HuH-7.5 (cell line): Measurements from ENCODE around the gene KRT17.
A peak's percentile ranks its signal among the peaks of the same experiment; 100 is the strongest.
"Not testable (repeated sequence)": the region's sequence is repeated elsewhere in the genome, so short reads cannot be mapped to it uniquely, and the experiment has no call there.

Experiments used
- DNase-seq: peaks from one replicate; pipeline ENCODE4 v3.0.0; 2011; ENCODE audit warnings: low spot score

Gene KRT17

DNA sequence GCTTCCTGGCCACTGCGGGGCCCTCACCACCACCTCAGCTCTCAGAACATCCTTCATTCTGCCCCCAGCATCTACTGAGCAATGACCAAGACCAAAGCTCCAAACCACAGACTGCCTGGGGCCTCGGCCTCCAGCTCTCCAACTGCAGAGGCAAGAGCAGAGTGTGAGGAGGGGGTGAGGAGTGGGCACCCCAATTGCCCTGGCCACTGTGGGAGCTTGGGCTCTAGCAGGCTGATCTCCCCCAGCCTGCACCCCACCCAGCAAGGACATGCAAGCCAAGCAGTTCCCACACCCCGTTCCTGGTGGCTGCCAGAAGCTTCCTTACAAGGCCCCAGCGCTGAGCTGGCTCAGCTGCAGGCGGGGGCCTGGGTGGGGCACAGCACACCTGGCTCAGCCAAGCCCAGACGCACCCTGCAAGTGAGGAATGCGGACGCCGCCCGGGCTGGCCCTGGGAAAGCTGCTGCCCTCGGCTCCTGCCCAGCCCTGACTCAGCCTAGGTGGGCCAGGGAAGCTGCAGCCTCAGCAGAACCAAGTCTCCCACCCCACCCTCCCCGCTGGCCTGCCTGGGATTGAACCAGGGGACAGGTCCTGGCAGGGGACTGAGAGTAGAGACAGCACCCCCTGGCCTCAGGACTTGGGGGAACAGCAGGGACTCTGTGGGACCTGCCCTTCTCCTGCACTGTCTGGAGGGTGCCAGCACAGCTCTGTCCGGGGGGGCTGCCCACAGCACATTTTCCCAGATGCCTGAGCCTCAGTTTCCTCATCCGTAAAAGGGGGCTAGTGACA is 29.7 kb upstream of the KRT17 start:
- no peak for DNase-seq

DNA sequence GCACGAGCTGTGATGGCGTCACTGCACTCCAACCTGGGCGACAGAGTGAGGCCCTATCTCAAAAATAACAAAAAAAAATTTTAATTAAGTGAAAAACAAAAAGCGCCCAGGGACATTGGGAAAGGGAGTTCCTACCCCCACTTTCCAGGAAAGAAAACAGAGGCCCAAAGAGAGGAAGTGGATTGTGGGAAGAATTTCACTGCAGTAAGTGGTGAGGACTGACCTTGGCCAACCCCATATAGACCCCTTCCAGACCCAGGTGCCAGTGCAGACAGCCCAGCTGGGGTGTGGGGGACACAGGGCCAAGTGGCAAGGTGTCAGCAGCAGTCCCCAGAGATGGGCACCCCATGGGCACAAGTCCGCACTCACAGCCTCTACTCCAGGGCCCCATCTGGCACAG is 29.0 kb upstream of the KRT17 start:
- DNase-seq, result no peak

DNA sequence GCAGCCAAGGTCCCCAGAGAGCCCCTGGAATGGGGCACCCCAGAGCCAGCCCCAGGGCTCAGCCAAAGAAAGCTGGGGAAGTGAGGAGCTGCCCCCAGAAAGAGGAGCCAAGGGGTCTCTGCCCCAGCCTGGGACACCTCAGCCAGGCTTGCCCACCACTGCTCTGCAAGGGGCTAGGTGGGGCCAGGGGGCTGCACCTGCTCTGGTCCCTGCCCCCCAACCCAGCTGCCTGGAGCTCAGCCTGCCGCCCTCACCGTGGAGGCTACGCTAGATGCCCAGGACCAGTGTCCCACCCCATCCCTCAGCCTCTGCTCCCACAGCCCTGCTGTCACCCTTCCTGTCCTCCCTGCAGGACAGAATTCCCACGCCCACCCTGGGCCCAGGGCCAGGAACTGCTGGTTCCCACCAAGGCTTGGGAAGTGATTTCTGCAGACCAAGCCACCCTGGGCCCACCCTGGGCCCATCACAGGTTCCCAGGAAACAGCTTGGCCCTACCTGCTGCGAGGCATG is 28.1 kb upstream of the KRT17 start:
- DNase-seq, result no peak

DNA sequence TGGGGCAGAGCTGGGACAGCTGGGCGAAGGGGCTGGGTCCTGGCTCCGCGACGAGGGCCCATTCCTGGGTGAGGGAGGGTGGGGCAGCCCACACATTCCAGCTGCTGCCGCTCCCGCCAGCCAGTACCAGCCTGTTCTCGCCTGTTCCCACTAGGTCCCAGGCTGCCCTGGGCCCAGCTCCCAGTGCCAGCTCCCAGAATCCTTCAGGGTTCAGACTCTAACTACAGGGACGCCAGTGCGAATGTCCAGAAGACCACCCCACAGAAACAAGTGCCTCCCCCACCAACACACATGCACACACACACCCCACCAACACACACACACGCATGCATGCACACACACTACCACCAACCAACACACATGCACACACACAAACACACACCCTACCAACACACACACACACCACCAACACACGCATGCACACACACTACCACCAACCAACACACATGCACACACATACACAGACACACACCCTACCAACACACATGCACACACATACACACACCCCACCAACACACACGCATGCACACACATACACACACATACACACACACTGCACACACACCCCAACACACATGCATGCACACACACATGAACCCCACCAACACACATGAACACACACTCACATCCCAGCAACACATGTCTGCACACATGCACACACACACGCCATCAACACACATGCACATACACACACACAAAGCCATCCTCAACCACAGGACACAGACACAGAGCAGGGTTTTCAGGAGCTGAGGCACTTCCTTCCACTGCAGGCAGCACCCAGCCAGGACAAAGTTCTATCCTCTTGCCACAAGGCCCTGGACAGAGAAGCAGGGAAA is 27.5 kb upstream of the KRT17 start:
- no peak for DNase-seq

DNA sequence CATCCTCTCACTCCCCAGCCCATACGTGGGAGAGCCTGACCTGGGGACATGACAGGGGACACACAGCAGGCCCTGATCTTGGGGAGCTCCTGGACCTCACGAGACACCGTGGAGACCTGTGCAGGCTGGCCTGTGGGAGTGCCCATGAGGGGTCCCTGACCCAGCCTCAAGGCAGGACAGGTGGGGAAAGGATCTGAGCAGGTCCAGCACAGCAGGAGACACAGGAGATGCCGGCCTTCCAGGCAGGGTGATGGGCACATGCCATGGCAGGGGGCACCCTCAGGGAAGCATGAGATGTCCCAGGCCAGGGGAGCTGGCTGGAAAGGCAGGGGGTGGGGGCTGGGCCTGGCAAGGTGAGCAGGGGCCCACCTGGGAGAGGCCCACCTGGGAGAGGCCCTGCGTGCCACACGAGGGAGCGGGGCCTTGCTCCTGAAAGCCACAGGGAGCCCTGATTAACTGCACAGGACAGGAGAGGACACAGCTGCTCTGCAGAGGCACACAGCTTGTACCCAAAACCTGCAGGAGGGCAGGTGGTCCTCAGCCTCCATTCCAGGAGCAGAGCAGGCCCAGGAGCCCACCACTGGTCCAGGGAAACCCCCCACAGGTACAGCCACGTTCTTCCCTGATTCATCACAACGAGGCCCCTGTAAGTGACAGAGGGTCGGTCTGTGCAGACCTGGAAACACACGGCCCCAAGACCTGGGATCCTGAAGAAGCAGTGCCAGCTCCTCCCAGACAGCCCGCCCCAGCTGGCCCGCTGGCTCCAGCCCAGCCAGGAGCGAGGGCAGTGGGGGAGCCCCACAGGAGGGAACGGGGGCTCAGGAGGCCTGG is 26.6 kb upstream of the KRT17 start:
- DNase-seq, result no peak

DNA sequence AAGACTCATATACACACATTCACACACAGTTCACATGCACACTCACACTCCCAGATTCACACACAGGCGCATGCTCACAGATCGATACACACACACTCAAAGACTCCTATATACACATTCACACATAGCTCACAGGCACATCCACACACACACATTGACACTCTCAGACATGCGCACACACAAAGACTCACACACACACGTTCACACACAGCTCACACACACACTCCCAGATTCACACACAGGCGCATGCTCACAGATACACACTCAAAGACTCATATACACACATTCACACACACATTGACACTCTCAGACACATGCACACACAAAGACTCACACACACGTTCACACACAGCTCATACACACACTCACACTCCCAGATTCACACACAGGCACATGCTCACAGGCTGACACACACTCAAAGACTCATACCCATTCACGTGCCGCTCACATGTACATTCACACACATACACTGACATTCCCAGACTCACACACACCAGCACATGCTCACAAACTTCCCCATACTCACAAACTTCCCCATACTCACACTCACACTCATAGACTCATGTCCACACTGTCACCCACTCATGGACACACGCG is 25.6 kb upstream of the KRT17 start:
- no peak for DNase-seq

DNA sequence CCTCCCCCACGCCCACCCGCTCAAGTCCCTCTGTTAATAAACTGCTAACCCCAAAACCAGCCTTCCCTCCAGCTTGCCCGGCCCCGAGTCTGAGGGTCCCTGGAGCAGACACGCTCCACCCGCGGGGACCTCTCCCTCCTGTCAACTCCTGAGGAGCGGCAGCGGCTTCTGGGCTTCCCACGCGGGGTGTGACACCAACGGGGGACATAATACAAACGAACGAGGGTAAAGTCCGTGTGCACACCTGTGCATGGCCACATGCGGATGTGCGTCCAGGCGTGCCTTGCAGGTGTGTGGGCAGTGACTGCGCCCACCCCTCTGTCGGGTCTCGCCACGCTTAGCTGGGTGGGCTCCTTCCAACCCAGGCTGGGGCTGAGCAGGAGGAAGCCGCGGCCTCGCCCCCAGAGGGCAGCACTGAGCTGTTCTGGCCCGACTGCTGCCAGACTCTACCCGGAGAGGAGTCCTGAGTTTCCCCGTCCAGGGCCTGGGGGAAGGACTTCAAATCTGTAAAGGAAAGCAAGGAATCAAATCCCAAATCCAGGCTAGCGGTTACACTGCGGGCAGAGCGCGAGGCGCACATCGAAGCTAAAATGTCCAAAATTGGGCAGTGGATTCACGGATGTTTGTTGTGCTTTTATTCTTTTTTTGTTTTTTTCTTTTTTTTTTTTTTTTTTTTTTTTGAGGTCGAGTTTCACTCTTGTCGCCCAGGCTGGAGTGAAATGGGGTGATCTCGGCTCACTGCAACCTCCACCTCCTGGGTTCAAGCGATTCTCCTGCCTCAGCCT is 24.2 kb upstream of the KRT17 start:
- DNase-seq, result peak; percentile 92

DNA sequence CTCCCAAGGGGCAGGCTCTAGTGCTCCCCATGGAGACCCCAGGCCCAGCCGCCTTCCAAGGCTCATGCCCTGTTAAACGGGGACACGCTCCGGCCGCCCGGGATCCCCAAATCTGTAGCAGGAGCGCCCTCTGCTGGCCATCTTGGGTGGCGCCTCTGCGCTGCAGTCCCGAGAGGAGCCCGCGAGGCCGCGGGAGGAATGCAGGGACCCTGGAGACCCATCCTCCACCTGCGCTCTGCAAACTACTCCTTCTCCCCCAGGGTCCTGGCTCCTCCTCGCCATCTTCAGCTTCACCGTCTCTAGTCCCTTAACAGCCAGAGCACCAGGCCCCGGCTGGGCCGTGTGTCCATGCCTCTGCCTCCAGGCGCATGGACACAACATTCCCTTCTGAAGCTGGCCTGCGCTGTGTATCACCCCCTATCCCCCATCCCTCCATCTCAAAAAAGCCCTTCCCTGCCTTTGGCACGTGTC is 23.6 kb upstream of the KRT17 start:
- peak; percentile 87 for DNase-seq

DNA sequence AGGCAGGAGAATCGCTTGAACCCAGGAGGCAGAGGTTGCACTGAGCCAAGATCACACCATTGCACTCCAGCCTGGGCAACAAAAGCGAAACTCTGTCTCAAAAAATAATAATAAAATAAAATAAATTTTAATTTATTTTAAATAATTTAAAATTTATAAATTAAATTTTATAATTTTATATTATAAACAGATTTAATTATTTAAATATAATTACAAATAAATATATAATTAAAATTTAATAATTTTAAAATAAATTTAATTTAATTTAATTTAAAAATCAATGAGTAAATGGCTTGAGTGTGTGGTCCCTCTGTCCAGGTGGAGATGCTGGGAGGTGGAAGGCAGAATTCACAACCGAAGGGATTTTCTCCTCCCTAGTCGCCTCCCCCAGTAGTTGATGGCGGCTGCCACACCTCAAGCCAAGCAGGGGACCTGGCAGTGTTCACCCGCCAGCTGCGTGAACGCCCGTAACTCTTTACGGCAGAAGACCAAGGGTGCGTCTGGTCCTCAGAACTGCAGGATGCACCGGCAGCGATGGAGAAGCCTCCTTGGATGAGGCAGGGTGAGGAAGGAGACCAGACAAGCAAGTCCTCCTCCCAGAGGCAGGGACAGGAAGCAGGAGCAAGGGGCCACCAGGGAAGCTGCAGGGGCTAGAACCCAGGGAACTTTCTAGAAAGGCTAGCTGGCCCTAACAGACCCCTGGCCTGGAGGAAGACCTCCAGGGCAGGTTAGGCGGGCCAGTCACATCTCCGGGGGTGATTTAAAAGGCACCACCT is 22.9 kb upstream of the KRT17 start:
- no peak for DNase-seq

DNA sequence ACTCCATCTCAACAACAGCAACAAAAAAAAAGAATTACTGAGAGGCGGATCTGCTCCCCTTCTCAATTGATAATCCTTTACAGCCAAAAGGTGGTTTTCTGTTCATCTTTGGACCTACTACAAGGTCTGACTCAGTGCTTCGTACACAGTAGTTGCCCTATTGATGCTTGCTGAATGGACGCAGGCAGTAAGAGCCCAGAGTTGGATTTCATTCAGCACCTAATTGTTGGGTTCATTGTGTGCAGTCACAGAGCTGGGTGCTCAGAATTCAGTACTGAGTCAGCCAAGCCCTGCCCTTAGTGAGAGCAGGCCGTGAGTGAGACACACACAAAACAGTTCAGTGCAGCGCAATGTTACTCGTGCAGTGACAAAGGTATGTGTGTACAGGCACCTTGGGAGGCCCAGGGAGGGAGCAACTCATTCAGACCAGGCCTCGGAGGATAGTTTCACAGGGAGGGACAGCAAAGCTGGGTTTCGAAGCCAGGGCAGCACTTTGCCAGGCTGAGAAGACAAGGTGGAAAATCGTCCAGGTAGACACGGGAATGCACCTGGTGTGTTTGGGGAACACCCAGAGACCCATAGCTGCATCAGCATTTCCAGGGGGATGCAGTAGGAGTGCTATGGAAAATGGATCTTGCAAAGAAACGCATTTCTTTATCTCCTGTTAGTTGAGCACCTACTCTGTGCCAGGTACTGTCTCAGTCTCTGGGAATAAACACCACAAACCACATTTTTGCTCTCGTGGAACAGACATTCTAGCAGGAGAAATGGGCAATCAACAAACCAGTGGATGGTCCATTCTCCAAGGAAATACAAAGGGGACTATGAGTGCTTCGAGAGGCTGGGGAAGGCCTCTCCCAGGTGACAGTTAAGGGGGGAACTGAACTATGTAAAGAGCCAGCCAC is 18.1 kb upstream of the KRT17 start:
- DNase-seq, result no peak

DNA sequence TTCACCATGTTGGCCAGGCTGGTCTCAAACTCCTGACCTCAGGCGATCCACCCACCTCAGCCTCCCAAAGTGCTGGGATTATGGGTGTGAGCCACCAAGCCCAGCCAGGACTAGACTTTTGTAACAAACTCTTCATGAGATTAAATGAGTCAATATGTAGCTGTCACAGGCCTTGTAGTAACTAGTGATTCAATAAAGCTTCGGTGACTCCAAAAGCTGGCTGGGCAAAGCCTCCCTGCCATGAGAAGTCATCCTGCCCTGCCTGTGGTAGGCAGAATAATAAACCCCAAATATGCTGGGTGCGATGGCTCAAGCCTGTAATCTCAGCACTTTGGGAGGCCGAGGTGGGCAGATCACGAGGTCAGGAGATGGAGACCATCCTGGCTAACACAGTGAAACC is 16.2 kb upstream of the KRT17 start:
- not testable (repeated sequence) for DNase-seq

DNA sequence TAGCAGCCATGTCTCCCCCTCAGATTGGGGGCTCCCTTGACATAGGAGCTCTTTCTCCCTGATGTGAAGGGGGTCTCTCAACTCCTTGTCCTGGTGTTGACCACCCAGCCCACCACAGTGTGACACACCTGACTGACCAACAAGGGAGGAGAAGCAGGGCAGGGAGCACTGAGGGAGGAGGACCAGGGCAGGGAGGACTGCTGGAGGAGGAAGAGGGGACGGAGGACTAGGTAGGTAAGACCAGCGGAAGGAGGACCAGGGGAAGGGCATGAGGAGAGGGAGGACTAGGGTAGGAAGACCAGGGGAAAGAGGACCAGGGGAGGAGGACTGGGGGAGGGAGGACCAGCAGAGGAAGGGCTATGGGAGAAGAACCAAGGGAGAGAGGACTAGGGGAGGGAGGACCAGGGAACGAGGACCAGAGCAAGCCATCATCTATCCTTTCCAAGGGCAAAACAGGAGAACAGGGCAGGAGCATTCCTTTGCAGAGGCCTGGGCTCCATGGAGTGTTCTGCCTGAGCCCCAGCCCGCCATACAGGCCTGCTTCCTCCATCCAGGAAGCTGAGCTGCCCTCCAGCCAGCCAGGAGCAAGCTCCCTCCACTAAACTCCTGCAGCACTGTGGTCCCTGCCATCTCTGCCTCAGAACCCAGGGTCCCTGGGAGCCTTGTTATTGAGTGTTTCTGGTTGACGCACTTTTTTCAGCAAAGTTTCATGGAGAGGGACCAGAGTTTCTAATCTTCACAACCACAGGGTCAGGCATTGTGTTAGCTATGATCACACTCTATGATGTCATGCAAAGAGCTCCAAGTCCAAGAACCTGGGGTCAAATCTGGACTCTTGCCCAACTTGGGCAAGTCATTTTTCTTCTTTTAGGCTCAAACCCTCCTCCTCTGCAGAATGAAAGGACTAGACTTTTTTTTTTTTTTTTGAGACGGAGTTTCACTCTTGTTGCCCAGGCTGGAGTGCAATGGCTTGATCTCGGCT is 15.4 kb upstream of the KRT17 start:
- no peak for DNase-seq

DNA sequence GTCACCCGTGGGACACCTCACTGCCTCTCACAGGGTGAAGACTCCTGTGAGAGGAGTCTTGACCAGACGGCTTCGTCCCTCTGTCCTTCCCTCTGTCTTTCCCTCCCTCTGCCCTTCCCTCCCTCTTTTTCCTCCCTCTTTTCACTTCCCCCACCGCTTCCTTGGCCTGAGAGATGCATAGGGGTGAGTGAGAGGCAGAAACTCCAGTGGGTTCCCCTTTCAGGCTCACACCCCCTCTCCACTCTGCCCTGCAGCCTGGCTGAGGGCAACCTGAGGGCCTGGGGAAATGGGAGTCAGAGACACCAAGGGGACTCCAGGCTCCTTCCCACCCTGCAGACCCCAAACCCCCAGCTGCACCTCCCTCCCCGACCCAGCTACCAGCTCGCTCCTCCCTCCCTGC is 14.6 kb upstream of the KRT17 start:
- no peak for DNase-seq

DNA sequence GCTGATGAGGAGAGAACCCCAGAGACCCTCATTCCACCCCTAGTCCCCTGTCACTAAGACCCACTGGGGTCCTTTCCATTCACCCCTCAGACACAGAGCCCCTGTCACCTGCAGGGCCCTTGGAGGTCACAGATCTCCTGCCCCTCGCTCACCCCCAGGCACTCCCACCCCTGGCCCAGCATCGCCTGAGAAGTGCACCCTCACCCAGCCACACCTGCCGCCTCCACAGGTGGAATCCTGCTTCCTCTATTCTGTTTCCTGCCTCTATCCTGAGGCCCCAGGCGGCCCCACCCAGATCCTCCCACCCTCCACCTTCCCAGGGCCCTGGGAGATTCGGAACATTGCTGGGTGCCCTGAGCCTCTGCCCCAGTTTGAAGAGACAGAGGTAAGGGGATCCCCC is 13.8 kb upstream of the KRT17 start:
- DNase-seq, result no peak

DNA sequence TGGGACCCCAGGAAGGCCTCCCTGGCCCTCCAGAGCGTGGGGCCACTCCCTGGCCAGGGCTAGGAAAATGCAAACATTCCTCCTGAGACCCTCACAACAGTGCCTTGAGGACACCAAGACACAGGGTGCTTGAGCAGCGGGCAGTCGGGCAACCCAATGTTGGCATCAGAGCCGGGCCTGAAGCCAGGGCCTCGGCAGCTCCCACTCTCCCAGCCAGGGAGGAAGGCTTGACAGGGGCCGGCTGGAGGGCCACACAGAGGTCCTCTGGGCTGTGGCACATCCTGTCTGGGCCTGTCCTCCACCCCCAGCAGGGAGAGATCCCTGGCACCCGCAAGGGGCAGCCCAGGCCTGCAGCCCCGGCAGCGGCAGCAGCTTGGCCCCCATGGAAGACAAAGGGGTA is 12.3 kb upstream of the KRT17 start:
- no peak for DNase-seq

DNA sequence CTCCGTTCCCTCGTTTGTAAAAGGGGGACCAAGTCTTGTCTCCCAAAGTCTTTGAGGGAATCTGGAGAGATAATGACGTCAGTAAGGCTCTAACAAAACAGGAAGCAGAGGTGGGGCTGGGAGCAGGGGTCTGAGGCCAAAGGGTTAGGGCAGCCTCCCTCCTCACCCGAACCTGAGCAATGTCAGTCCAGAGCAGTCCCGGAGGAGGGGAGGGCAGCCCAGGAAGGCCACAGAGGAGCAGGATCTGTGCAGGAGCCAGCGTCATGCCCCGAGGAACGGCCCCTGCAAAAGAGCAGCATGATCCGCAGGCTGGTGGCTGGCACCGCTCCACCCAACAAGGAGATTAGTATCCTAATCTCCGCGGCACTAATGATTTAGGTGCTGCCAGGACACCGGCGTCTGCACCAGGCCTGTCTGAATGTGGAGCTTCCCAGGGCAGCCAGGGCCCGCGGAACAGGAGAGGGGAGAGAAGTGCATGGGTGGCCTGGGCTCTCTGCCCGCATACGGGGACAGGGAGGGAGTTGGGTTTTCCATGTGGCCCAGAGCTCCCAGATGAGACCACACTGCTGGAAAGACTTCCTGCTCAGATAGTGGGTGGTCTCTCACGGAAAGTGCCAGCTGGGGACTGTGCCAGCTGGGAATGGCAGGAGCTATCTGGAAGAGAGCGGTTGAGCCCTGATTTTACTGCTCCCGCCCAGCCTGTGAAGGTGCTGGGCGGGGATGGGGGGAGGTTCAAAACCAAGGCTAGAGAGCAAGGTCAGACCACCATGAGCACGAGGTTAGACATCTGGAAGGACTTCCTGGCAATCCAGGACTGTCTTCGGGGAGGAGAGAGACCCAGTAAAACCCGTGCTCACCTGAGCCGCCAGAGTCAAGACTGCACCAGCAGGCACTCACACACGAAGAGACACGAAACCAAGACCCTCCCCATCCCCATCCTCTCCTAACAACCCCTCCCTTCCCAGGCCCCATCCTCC is 11.0 kb upstream of the KRT17 start:
- no peak for DNase-seq

DNA sequence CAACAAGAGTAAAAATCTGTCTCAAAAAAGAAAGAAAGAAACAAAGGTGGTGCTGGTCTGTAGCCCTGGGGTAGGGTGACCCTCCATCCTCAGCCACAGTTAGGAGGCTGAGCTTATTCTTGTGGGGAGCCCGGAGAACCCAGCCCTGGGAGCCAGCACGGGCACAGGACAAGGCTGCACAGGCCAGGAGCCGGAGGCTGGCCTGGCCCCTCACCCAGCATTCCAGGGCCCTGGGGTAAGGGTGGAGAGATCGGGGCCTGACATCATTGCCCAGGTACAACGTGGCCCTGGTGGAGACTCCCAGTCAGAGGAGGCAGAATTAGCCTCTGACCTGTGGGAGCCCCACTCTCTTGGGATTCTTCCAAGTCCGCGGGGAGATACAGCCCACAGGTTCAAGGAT is 10.3 kb upstream of the KRT17 start:
- no peak for DNase-seq
